T-helper 1 cell treated with Interleukin-12 subunit alpha and Interleukin-12 subunit beta and Interleukin-4 antibody, amounts not matched to agents 30 μg/mL and 1 μg/mL, for 36 hours (primary cell): Measurements from ENCODE around the gene ZNF362.
A peak's percentile ranks its signal among the peaks of the same experiment; 100 is the strongest.

ENCODE experiments used
- H3K27ac Mint-ChIP-seq: one replicate; pipeline ENCODE4 v1.8.0; 2021; ENCODE audit warnings: mild to moderate bottlenecking, mixed read lengths
- H3K27me3 Mint-ChIP-seq: one replicate; pipeline ENCODE4 v1.8.0; 2021; ENCODE audit warnings: low read depth, mixed read lengths
- H3K36me3 Mint-ChIP-seq: one replicate; pipeline ENCODE4 v1.8.0; 2021; ENCODE audit warnings: low read depth, mixed read lengths
- H3K4me1 Mint-ChIP-seq: one replicate; pipeline ENCODE4 v1.8.0; 2021; ENCODE audit warnings: low read depth, mixed read lengths
- H3K4me3 Mint-ChIP-seq: one replicate; pipeline ENCODE4 v1.8.0; 2021; ENCODE audit warnings: mild to moderate bottlenecking, moderate library complexity, mixed read lengths
- H3K9me3 Mint-ChIP-seq: one replicate; pipeline ENCODE4 v1.8.0; 2021; ENCODE audit warnings: mixed read lengths

The ZNF362 gene

GRCh38 chr1:33295450-33296081 lies 39.3 kb downstream of the ZNF362 start:
- Mint-ChIP-seq H3K4me3 (no peak overlapping the region), H3K27me3 (no peaks in the 10 kb centered on the region), H3K4me1 (peaks cover 13% of the 10 kb centered on the region), H3K27ac (no peak overlapping the region), H3K9me3 (no peaks in the 10 kb centered on the region), H3K36me3 (peaks cover 2% of the 10 kb centered on the region)

DNA sequence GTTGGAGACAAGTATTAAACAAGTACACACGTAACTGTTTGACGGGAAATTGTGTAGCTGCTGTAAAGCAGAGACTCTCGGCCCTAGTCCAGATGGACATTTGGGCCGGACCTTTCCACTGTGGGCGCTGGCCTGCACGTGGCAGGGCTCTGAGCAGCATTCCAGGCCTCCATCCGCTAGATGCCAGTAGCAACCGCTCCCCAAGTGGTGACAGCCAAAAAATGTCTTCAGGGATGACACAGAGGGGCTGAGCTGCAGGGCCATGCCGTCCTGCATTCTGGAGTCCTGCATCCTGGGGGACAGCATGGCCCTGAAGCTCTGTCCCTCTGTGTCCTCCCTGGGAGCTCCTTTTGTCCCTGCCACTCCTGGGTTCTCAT lies 39.8 kb downstream of the ZNF362 start:
- Mint-ChIP-seq H3K27ac (no peak overlapping the region), H3K36me3 (peaks cover 2% of the 10 kb centered on the region), H3K9me3 (no peaks in the 10 kb centered on the region), H3K27me3 (no peaks in the 10 kb centered on the region), H3K4me1 (peaks cover 13% of the 10 kb centered on the region), H3K4me3 (no peak overlapping the region)

GRCh38 chr1:33296824-33297223 lies 40.5 kb downstream of the ZNF362 start:
- no peak overlapping the region for H3K4me3 Mint-ChIP-seq
- H3K36me3 Mint-ChIP-seq: peaks cover 2% of the 10 kb centered on the region
- H3K27ac Mint-ChIP-seq: no peak overlapping the region
- no peaks in the 10 kb centered on the region for H3K27me3 Mint-ChIP-seq
- H3K4me1 Mint-ChIP-seq: peaks cover 17% of the 10 kb centered on the region
- peaks cover 1% of the 10 kb centered on the region for H3K9me3 Mint-ChIP-seq

DNA sequence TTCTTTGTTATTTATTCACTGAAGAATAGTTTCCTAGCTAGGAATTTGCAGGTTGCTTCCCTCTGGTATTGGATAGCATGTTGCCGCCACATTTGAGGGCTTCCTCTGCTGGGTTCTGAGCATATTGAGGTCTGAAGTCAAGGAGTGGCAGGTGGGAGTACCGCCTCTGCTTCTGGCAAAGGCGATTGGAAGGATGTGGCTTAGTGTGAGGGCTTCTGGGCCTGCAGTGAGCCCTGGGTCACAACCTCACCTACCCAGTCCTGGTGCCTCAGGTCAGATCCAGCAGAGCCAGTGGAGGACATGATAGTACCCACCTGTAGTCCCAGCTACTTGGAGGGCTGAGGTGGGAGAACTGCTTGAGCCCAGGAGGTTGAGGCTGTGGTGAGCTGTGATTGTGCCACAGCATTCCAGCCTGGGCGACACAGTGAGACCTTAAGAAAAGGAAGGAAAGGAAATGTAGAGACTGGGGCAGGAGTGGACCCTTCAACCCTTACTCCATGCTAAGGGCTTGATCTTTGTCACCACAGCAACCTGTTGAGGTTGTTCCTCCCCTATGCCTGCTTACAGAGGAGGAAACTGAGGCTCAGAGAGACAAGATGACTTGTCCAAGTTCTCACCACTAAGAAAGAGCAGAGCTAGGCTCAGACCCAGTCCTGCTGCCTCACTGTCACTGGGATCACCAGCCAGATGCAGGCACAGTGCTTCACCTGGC lies 41.8 kb downstream of the ZNF362 start:
- no peaks in the 10 kb centered on the region for H3K27me3 Mint-ChIP-seq
- H3K27ac Mint-ChIP-seq: no peak overlapping the region
- H3K4me3 Mint-ChIP-seq: no peak overlapping the region
- peaks cover 29% of the 10 kb centered on the region for H3K4me1 Mint-ChIP-seq
- peaks cover 4% of the 10 kb centered on the region for H3K36me3 Mint-ChIP-seq
- H3K9me3 Mint-ChIP-seq: peaks cover 8% of the 10 kb centered on the region

DNA sequence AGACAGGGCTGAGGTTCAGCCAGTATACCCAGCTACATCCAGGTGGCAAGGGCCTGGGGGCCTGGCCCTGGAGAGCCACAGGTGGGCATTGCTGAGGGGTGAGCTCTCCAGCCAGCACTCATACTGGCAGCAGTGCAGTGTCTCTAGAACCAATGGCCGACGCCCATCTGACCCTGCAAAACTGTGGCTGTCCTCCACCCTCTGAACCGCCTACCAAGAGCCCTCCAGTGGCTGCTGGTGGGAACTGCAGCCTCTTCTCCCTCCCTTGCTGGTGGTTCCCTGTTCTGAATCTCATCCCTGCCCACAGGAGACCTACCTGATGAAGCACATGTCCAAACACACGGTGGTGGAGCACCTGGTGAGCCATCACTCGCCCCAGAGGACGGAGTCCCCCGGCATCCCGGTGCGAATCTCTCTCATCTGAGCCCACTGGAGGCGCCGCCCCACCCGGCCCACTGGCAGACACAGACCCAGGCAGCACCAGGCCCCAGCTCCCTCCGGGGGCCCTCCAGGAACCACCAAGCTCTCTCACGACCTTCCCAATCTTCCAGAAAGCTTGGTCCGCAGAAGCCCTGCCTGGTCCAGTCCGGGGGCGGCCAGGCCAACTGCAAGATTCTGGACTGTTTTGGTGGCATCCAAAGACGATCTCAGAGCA lies 42.5 kb downstream of the ZNF362 start:
- peaks cover 8% of the 10 kb centered on the region for H3K9me3 Mint-ChIP-seq
- H3K4me1 Mint-ChIP-seq: peaks cover 34% of the 10 kb centered on the region
- H3K36me3 Mint-ChIP-seq: peaks cover 9% of the 10 kb centered on the region
- H3K27me3 Mint-ChIP-seq: no peaks in the 10 kb centered on the region
- H3K27ac Mint-ChIP-seq: no peak overlapping the region
- H3K4me3 Mint-ChIP-seq: no peak overlapping the region

GRCh38 chr1:33299461-33300155 lies 43.3 kb downstream of the ZNF362 start:
- no peak overlapping the region for H3K4me3 Mint-ChIP-seq
- H3K27me3 Mint-ChIP-seq: peaks cover under 1% of the 10 kb centered on the region
- H3K9me3 Mint-ChIP-seq: peaks cover 8% of the 10 kb centered on the region
- H3K36me3 Mint-ChIP-seq: peaks cover 9% of the 10 kb centered on the region
- peaks cover 39% of the 10 kb centered on the region for H3K4me1 Mint-ChIP-seq
- no peak overlapping the region for H3K27ac Mint-ChIP-seq

- Mint-ChIP-seq H3K4me1 (peaks cover 34% of the 10 kb centered on the region), H3K27ac (no peak overlapping the region), H3K27me3 (peaks cover 11% of the 10 kb centered on the region), H3K9me3 (peaks cover 8% of the 10 kb centered on the region), H3K36me3 (peaks cover 7% of the 10 kb centered on the region), H3K4me3 (no peak overlapping the region)
These were observed 44.4 kb downstream of the ZNF362 start for GRCh38 chr1:33300673-33301072.

DNA sequence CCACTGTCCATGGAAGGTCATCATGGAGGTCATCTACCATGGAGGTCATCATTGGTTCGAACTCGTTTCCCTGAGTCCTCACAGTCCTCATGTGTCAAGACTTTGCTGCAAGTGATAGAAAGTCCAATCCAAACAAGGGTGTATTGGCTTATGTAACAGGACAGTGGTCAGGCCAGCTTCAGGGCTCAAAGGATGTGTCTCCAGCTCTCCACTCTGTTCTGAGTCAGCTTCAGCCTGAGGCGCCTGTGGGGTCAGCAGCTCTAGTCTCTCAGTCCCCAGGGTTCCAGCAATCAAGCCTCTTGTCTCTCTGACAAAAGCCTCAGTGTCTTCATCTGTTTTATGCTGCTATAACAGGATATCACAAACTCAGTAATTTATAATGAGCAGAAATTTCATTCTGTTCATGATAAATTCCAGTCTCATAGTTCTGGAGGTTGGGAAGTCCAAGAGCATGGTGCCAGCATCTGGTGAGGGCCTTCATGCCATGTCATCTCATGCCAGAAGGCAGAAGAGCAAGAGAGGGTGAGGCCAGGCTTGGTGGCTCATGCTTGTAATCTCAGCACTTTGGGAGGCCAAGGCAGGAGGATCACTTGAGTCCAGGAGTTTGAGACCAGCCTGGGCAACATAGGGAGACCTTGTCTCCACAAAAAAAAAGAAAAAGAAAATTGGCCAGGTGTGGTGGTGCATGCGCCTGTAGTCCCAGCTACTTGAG lies 45.1 kb downstream of the ZNF362 start:
- Mint-ChIP-seq H3K4me3 (no peak overlapping the region), H3K27ac (peak overlapping the region; percentile 5), H3K36me3 (peaks cover 9% of the 10 kb centered on the region), H3K9me3 (peaks cover 8% of the 10 kb centered on the region), H3K27me3 (peaks cover 18% of the 10 kb centered on the region), H3K4me1 (peaks cover 34% of the 10 kb centered on the region)

GRCh38 chr1:33302325-33302724 lies 46.0 kb downstream of the ZNF362 start:
- Mint-ChIP-seq H3K27me3 (peaks cover 19% of the 10 kb centered on the region), H3K9me3 (peaks cover 8% of the 10 kb centered on the region), H3K27ac (peak overlapping the region; percentile 72), H3K4me1 (peaks cover 34% of the 10 kb centered on the region), H3K4me3 (peak overlapping the region; percentile 35), H3K36me3 (peaks cover 9% of the 10 kb centered on the region)

GRCh38 chr1:33305016-33305415 lies 48.7 kb downstream of the ZNF362 start:
- Mint-ChIP-seq H3K36me3 (peaks cover 10% of the 10 kb centered on the region), H3K9me3 (peaks cover 8% of the 10 kb centered on the region), H3K27me3 (peaks cover 23% of the 10 kb centered on the region), H3K27ac (no peak overlapping the region), H3K4me3 (no peak overlapping the region), H3K4me1 (peaks cover 27% of the 10 kb centered on the region)

- Mint-ChIP-seq H3K27ac (no peak overlapping the region), H3K27me3 (peaks cover 27% of the 10 kb centered on the region), H3K36me3 (peaks cover 10% of the 10 kb centered on the region), H3K9me3 (peaks cover 8% of the 10 kb centered on the region), H3K4me3 (no peak overlapping the region), H3K4me1 (peaks cover 27% of the 10 kb centered on the region)
These were observed 49.7 kb downstream of the ZNF362 start for GRCh38 chr1:33305816-33306652.

DNA sequence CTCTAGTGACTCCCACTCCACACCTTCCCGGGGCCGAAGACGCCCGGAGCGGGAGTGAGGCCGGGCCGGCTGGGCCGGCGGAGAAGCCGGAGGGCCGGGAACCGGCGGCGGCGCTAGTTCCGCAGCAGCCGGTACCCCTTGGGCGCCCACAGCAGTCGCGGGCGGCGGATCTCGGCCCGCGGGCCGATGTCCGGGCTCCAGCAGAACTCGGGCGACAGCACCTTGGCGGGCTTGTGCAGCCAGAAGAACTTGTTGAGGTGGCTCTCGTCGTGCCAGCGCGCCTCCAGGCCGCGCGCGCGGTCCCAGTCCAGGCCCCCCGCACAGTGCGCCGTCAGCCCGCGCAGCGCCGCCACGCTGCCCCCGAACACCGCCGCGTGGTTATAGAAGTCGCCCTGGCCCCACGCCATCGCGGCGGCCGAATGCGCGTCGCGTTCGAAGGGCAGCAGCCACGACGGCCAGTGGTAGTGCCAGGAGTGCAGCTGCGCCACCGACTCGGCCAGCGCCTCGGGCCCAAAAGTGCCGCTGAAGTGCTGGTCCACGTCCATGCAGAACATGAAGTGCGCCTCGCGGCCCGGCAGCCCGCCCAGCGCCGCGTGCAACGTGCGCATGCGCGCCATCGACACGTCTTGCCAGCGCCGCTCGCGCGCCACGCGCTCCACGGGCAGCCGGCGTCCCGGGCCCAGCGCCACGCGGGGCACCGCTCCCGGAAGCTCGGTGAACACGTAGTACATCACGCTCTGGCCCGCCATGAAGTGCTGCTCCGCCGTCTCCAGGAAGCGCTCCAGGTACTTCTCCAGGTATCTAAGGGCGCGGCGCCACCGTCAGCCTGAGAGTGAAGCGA lies 50.6 kb downstream of the ZNF362 start:
- Mint-ChIP-seq H3K9me3 (peaks cover 7% of the 10 kb centered on the region), H3K36me3 (peaks cover 10% of the 10 kb centered on the region), H3K4me3 (no peak overlapping the region), H3K27me3 (peaks cover 27% of the 10 kb centered on the region), H3K4me1 (peaks cover 22% of the 10 kb centered on the region), H3K27ac (no peak overlapping the region)

DNA sequence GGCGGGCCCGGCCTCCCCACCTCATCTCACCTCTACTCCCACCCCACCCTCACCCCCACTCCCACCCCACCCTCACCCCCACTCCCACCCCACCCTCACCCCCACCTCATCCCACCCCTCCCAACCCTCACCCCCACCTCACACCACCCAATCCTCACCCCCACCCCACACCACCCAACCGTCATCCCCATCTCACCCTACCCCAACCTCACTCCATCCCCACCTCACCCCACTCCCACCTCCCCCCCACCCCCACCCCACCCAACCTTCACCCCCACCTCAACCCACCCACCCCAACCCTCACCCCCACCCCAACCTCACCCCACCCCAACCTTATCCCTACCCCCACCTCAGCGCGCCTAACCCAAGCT lies 51.2 kb downstream of the ZNF362 start:
- H3K4me3 Mint-ChIP-seq: no peak overlapping the region
- peaks cover 27% of the 10 kb centered on the region for H3K27me3 Mint-ChIP-seq
- H3K9me3 Mint-ChIP-seq: peaks cover under 1% of the 10 kb centered on the region
- peaks cover 16% of the 10 kb centered on the region for H3K4me1 Mint-ChIP-seq
- H3K36me3 Mint-ChIP-seq: peaks cover 10% of the 10 kb centered on the region
- no peak overlapping the region for H3K27ac Mint-ChIP-seq
